Measurements from ENCODE around the gene CAPN1.

DNA sequence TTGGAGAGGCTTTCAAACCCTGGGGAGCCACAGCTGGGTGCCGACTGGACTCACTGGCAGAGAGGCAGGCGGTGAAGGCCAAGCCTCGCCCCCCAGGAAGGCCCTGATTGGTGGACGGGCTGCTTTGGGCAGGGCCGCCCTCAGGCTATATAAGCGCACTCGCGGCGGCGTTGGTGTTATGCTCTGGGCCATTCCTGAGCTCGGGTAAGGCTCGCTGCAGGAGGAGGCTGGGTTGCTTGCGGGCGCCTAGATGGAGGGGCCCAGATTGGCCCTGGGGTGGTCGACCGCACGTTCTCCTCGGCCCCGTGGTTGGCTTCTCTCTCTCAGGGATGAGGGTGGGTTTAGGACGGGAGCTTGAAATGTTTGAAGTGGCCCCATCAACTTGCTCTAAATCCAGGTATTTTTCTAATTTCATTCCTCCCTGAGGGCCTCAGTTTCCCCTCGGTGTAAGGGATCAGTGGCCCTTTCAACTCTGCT, 11.6 kb upstream of the CAPN1 start, which contains the start of gene SPDYC:
- TF ChIP-seq, protein P1, sequence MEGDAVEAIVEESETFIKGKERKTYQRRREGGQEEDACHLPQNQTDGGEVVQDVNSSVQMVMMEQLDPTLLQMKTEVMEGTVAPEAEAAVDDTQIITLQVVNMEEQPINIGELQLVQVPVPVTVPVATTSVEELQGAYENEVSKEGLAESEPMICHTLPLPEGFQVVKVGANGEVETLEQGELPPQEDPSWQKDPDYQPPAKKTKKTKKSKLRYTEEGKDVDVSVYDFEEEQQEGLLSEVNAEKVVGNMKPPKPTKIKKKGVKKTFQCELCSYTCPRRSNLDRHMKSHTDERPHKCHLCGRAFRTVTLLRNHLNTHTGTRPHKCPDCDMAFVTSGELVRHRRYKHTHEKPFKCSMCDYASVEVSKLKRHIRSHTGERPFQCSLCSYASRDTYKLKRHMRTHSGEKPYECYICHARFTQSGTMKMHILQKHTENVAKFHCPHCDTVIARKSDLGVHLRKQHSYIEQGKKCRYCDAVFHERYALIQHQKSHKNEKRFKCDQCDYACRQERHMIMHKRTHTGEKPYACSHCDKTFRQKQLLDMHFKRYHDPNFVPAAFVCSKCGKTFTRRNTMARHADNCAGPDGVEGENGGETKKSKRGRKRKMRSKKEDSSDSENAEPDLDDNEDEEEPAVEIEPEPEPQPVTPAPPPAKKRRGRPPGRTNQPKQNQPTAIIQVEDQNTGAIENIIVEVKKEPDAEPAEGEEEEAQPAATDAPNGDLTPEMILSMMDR (IDR thresholded peaks at IDR 0.05), result no peak
- no peak for TF ChIP-seq CHD4 (IDR thresholded peaks at IDR 0.05; ENCODE audit: borderline replicate concordance)
- no peak for TF ChIP-seq KDM1A (IDR thresholded peaks at IDR 0.05; ENCODE audit: low read depth)
- no peak for TF ChIP-seq REST (IDR thresholded peaks at IDR 0.05)
- TF ChIP-seq HOXA7 (CRISPR knock-in tag; IDR thresholded peaks at IDR 0.05), result no peak
- TF ChIP-seq KDM5A (IDR thresholded peaks at IDR 0.05), result no peak
- TF ChIP-seq, protein P2, sequence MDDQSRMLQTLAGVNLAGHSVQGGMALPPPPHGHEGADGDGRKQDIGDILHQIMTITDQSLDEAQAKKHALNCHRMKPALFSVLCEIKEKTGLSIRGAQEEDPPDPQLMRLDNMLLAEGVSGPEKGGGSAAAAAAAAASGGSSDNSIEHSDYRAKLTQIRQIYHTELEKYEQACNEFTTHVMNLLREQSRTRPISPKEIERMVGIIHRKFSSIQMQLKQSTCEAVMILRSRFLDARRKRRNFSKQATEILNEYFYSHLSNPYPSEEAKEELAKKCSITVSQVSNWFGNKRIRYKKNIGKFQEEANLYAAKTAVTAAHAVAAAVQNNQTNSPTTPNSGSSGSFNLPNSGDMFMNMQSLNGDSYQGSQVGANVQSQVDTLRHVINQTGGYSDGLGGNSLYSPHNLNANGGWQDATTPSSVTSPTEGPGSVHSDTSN (IDR thresholded peaks at IDR 0.05), result no peak
- no peak for TF ChIP-seq MAFK (IDR thresholded peaks at IDR 0.05; ENCODE audit: partially characterized antibody)
- no peak for TF ChIP-seq POLR2A (IDR thresholded peaks at IDR 0.05; ENCODE audit: low read length)
- TF ChIP-seq ZC3H11A (IDR thresholded peaks at IDR 0.05), result no peak
- TF ChIP-seq, protein P3, sequence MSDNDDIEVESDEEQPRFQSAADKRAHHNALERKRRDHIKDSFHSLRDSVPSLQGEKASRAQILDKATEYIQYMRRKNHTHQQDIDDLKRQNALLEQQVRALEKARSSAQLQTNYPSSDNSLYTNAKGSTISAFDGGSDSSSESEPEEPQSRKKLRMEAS (IDR thresholded peaks at IDR 0.05), result no peak
- no peak for TF ChIP-seq HOXB5 (CRISPR knock-in tag; IDR thresholded peaks at IDR 0.05)
- no peak for TF ChIP-seq ZSCAN20 (CRISPR knock-in tag; IDR thresholded peaks at IDR 0.05)
- no peak for TF ChIP-seq HDAC2 (IDR thresholded peaks at IDR 0.05)

All from A549 (cell line).